Peyer's patch (tissue), 4 donors: ENCODE measurements around the gene CARMIL1. TPM values are rescaled to one million over a fixed set of nuclear protein-coding genes. Genes with fewer than 3 reads are reported as not detected.
A peak's percentile ranks its signal among the peaks of the same experiment; 100 is the strongest.

Experiments used
- DNase-seq, 3 donors: peaks; one replicate each; pipeline ENCODE4 v3.0.0-alpha.2; 2017 to 2019
- H3K27ac ChIP-seq, 4 donors: fragments of 200-600 bp; sonication (generic); one replicate each; pipeline ENCODE4 v1.5.1; 2016 to 2019
- H3K27me3 ChIP-seq, 2 donors: fragments of 200-600 bp; sonication (generic); one replicate each; pipeline ENCODE4 v1.5.1; 2019
- H3K36me3 ChIP-seq, 3 donors: fragments of 200-600 bp; sonication (generic); one replicate each; pipeline ENCODE4 v1.5.1; 2016 to 2019
- H3K4me1 ChIP-seq, 4 donors: fragments of 200-600 bp; sonication (generic); one replicate each; pipeline ENCODE4 v1.5.1; 2016 to 2019
- H3K4me3 ChIP-seq, 4 donors: fragments of 200-600 bp; sonication (generic); 1 replicate in 3 of 4; 2 replicates in 1 of 4; pipeline ENCODE4 v1.5.1; 2016 to 2019; ENCODE audit warnings: mild to moderate bottlenecking in 1 of 4
- H3K9me3 ChIP-seq, 4 donors: fragments of 200-600 bp; sonication (generic); one replicate each; pipeline ENCODE4 v1.5.1; 2016 to 2019; ENCODE audit warnings: mild to moderate bottlenecking in 1 of 4
- POLR2A ChIP-seq, 2 donors: fragments of 450-650 bp; IDR thresholded peaks; one replicate each; pipeline ENCODE4 v1.5.1; 2017; ENCODE audit warnings: antibody characterized with exemption in 2 of 2, mild to moderate bottlenecking in 2 of 2, moderate library complexity in 2 of 2
- total RNA-seq, 4 donors: library from RNA; depleted of rRNA; stranded (reverse); fragments of >200 nt; gene quantifications; one replicate each; pipeline ENCODE4 v1.1.0, GENCODE V29; 2016
- TF ChIP-seq, protein P1 (sequence below), 6 experiments: fragments of 450-650 bp in 4 of 6; fragments of 200-600 bp in 2 of 6; sonication (generic) in 1 of 6; IDR thresholded peaks; one replicate each; pipeline ENCODE4 v1.5.1; 2017 to 2019; ENCODE audit warnings: antibody characterized with exemption in 6 of 6, mild to moderate bottlenecking in 3 of 6, moderate library complexity in 1 of 6

Gene CARMIL1
- total RNA-seq, 4 donors from 2014 or later = 75.1 to 107 (median 85.7) TPM

DNA sequence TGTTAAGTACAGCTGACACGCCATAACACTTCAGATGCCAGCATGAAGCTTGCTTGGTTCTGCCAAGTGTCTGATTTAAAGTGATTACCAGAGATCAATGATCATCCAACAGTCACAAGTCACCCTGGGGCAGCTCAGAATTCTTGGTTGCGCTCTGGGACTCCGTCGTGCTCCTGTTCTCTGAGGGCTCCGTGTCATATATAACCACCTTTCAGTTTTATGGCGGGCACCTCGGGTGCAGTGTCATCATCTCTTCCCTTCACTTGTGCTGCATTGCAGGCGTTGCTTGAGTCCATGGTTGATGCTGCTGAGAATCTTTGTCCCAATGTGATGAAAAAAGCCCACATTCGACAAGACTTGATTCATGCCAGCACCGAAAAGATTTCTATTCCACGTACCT is 271.5 kb downstream of the CARMIL1 start:
- Histone ChIP-seq H3K9me3 (no peaks in the 10 kb centered on the region), H3K4me1 (no peaks in the 10 kb centered on the region), H3K4me3 (no peak overlapping the region), H3K27ac (no peak overlapping the region), H3K27me3 (no peaks in the 10 kb centered on the region), H3K36me3 (peaks cover 0 to 3% (median 0%) of the 10 kb centered on the region in 3 donors)
- TF ChIP-seq, protein P1, sequence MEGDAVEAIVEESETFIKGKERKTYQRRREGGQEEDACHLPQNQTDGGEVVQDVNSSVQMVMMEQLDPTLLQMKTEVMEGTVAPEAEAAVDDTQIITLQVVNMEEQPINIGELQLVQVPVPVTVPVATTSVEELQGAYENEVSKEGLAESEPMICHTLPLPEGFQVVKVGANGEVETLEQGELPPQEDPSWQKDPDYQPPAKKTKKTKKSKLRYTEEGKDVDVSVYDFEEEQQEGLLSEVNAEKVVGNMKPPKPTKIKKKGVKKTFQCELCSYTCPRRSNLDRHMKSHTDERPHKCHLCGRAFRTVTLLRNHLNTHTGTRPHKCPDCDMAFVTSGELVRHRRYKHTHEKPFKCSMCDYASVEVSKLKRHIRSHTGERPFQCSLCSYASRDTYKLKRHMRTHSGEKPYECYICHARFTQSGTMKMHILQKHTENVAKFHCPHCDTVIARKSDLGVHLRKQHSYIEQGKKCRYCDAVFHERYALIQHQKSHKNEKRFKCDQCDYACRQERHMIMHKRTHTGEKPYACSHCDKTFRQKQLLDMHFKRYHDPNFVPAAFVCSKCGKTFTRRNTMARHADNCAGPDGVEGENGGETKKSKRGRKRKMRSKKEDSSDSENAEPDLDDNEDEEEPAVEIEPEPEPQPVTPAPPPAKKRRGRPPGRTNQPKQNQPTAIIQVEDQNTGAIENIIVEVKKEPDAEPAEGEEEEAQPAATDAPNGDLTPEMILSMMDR (IDR thresholded peaks at IDR 0.05) = no peak
- no peak for TF ChIP-seq POLR2A (IDR thresholded peaks at IDR 0.05)
- DNase-seq = no peak

DNA sequence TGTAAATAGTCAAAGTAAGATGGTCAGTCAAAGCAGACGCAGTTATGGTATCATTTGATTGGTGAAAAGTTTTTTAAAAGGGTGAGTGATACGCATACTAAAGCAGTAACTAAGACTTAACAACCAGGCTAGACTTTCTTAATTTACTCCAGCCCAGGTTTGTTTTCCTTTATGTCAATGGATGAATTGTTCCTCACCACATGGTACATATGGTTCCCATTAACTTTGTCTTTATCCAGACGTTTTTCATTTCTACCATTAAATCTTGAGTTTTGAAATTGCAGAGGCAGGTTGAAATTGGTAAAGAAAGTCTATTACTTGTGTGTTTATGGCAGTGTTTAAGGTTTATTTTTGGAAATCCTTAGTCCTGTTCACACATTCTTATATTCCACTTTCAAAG is 274.3 kb downstream of the CARMIL1 start:
- H3K4me3 ChIP-seq = no peak overlapping the region
- H3K9me3 ChIP-seq = no peaks in the 10 kb centered on the region
- no peak overlapping the region for H3K27ac ChIP-seq
- no peak for TF ChIP-seq POLR2A (IDR thresholded peaks at IDR 0.05)
- TF ChIP-seq, protein P1 (IDR thresholded peaks at IDR 0.05) = no peak
- H3K4me1 ChIP-seq = no peaks in the 10 kb centered on the region
- H3K36me3 ChIP-seq = peaks cover 0 to 3% (median 0%) of the 10 kb centered on the region in 3 donors
- no peak for DNase-seq
- H3K27me3 ChIP-seq = no peaks in the 10 kb centered on the region

DNA sequence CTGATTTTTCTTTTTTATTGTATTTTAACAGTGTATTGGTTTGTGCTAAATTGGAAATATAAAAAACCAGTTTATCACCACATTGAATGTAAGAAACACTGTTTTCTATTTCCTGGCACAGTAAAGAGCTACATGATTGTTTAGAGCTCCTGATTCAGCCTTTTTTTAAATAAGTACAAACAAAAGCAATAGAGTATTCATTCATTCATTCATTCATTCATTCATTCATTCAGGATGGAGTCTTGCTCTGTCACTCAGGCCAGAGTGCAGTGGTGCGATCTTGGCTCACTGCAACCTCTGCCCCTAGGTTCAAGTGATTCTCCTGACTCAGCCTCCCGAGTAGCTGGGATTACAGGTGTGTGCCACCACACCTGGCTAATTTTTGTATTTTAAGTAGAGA is 276.0 kb downstream of the CARMIL1 start:
- H3K4me1 ChIP-seq = no peaks in the 10 kb centered on the region
- no peak for DNase-seq
- H3K27ac ChIP-seq = no peak overlapping the region
- no peaks in the 10 kb centered on the region for H3K9me3 ChIP-seq
- H3K4me3 ChIP-seq = no peak overlapping the region
- no peaks in the 10 kb centered on the region for H3K27me3 ChIP-seq
- no peak for TF ChIP-seq POLR2A (IDR thresholded peaks at IDR 0.05)
- H3K36me3 ChIP-seq = peaks cover 0 to 3% (median 0%) of the 10 kb centered on the region in 3 donors

DNA sequence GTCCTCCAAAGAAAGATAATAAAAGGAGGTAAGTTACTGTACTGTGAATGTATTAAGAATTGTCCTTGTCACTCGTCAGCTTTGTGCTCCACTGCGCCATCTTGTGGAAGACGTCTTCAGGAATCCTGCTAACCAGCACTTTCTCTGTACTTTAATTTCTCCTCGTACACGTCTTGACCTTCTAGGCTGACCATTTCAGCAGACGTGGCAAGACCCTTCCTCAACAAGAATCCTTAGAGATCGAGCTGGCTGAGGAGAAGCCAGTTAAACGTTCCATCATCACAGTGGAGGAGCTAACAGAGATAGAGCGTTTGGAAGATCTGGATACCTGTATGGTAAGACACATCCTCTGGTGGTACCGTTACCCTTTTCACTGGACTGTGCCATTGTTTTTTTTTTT is 277.3 kb downstream of the CARMIL1 start:
- Histone ChIP-seq H3K27me3 (no peaks in the 10 kb centered on the region), H3K9me3 (no peaks in the 10 kb centered on the region), H3K36me3 (no peaks in the 10 kb centered on the region), H3K4me3 (no peak overlapping the region), H3K27ac (no peak overlapping the region), H3K4me1 (no peaks in the 10 kb centered on the region)
- TF ChIP-seq, protein P1 (IDR thresholded peaks at IDR 0.05) = peak; percentile 35 to 76 (median 69)
- no peak for TF ChIP-seq POLR2A (IDR thresholded peaks at IDR 0.05)
- peak; percentile 73 to 92 (median 82) for DNase-seq

DNA sequence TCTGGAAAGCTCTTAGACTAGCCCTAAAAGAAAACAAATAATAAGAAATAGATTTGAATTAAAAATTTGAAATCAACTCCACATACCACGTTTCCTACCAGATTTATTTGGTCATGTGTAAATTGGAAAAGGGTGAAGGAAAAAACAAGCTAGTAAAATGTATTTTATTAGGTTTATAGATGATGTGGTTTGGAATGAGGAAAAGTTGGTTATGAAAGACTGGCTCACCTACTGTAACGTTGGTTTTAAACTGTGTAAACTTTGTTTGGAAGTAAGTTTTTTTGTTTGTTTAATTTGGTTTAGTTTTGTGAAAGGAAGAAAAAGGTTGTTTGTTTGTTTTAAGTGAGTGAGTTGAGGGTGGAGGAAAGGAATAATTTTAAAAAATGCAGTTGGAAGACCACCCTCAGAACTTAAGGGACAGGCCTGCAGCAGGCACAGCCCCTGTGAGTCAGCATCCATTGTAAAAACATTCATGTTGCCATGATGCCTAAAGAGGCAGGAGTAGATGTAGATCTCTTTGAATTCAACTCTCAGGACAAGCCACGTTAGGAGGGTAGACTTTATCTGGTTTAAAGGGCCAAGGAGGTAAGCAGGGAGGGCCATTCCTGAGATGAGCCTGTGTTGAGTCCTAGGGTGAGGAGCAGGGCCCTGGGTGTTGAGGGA is 279.1 kb downstream of the CARMIL1 start:
- TF ChIP-seq, protein P1 (IDR thresholded peaks at IDR 0.05) = no peak
- no peak for TF ChIP-seq POLR2A (IDR thresholded peaks at IDR 0.05)
- Histone ChIP-seq H3K9me3 (no peaks in the 10 kb centered on the region), H3K4me1 (no peaks in the 10 kb centered on the region), H3K4me3 (no peak overlapping the region), H3K36me3 (peaks cover 0 to 5% (median 2%) of the 10 kb centered on the region in 3 donors), H3K27ac (no peak overlapping the region), H3K27me3 (no peaks in the 10 kb centered on the region)
- DNase-seq = no peak

DNA sequence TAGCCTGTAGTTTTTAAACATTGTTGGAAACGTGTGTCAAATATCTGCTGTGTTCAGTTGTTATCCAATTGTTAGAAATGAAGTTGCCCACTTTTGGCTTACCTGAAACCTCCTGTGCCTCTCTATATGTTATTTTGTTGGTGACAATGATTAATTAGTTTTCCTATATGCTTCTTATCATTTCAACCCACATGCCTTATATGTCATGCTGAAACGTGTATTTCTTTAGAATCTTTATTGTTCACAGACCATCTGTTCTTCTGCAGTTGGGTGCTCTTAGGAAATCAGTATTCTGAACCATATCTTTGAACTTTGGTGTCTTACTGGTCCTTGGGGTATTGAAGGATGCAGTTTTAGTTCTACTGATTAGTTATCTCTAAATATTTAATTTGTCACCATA is 281.7 kb downstream of the CARMIL1 start:
- no peak for DNase-seq
- Histone ChIP-seq H3K27me3 (no peaks in the 10 kb centered on the region), H3K36me3 (peaks cover 0 to 11% (median 2%) of the 10 kb centered on the region in 3 donors), H3K4me3 (no peak overlapping the region), H3K4me1 (no peaks in the 10 kb centered on the region), H3K27ac (no peak overlapping the region), H3K9me3 (no peaks in the 10 kb centered on the region)
- TF ChIP-seq, protein P1 (IDR thresholded peaks at IDR 0.05) = no peak
- TF ChIP-seq POLR2A (IDR thresholded peaks at IDR 0.05) = no peak
